Naive B cell (primary cell): ENCODE data around the gene TMEM154. TPM values are rescaled to one million over a fixed set of nuclear protein-coding genes. Genes with fewer than 3 reads are reported as not detected.

ENCODE experiments used
- ATAC-seq, 2 donors: fragments of 150-1000 bp; cut with Tn5 transposase; 2 replicates each; pipeline ENCODE4 v1.10.0; 2021; ENCODE audit warnings: low read depth in 2 of 2, mild to moderate bottlenecking in 2 of 2, moderate library complexity in 2 of 2
- DNase-seq: peaks from one replicate; pipeline ENCODE4 v3.0.0; 2022
- H3K27ac Mint-ChIP-seq, 6 donors: one replicate each; pipeline ENCODE4 v1.8.0; 2020 to 2022; ENCODE audit warnings: mild to moderate bottlenecking in 6 of 6, mixed read lengths in 6 of 6, moderate library complexity in 5 of 6, inconsistent platforms in 2 of 6
- H3K27me3 Mint-ChIP-seq, 3 donors: one replicate each; pipeline ENCODE4 v1.8.0; 2021 to 2022; ENCODE audit warnings: mixed read lengths in 3 of 3, mild to moderate bottlenecking in 1 of 3
- H3K36me3 Mint-ChIP-seq, 2 donors: one replicate each; pipeline ENCODE4 v1.8.0; 2020 to 2022; ENCODE audit warnings: mixed read lengths in 2 of 2, inconsistent platforms in 1 of 2, mild to moderate bottlenecking in 1 of 2
- H3K4me1 Mint-ChIP-seq, 3 donors: one replicate each; pipeline ENCODE4 v1.8.0; 2020 to 2022; ENCODE audit warnings: mixed read lengths in 3 of 3, inconsistent platforms in 1 of 3, mild to moderate bottlenecking in 1 of 3, moderate library complexity in 1 of 3
- H3K4me3 Mint-ChIP-seq, 8 donors: one replicate each; pipeline ENCODE4 v1.8.0; 2020 to 2022; ENCODE audit warnings: mild to moderate bottlenecking in 8 of 8, mixed read lengths in 8 of 8, moderate library complexity in 8 of 8, inconsistent platforms in 2 of 8
- H3K9me3 Mint-ChIP-seq, 7 donors: one replicate each; pipeline ENCODE4 v1.8.0; 2020 to 2022; ENCODE audit warnings: mixed read lengths in 7 of 7, mild to moderate bottlenecking in 5 of 7, inconsistent platforms in 2 of 7, moderate library complexity in 1 of 7
- polyA plus RNA-seq, 6 donors: library from polyadenylated mRNA; unstranded; fragments of 300-500 nt; fragmentation: Illumina TruSeq; gene quantifications; one replicate each; pipeline ENCODE4 v1.2.3, GENCODE V29; 2021; ENCODE audit warnings: low read depth in 6 of 6

The TMEM154 gene
- polyA plus RNA-seq, 6 donors from 2014 or later = 125 to 213 (median 155) TPM

- peaks cover 9 to 18% (median 11%) of the 10 kb centered on the region in 7 donors for H3K9me3 Mint-ChIP-seq
Measured at GRCh38 chr4:152708361-152708760, 28.6 kb upstream of the TMEM154 start.

GRCh38 chr4:152707632-152708031, 27.8 kb upstream of the TMEM154 start:
- H3K9me3 Mint-ChIP-seq = peaks cover 9 to 20% (median 11%) of the 10 kb centered on the region in 7 donors
- H3K27me3 Mint-ChIP-seq = peaks cover 0 to 8% (median 6%) of the 10 kb centered on the region in 3 donors
- no peak for DNase-seq
- H3K4me3 Mint-ChIP-seq = no peak overlapping the region
- ATAC-seq = no peak
- no peak overlapping the region for H3K27ac Mint-ChIP-seq
- H3K4me1 Mint-ChIP-seq = peaks cover 0 to 7% (median 5%) of the 10 kb centered on the region in 3 donors
- peaks cover 20 to 22% of the 10 kb centered on the region in 2 donors for H3K36me3 Mint-ChIP-seq

More at GRCh38 chr4:152708361-152708760, 28.6 kb upstream of the TMEM154 start:
- Mint-ChIP-seq H3K36me3 (peaks cover 20% of the 10 kb centered on the region in 2 donors), H3K4me3 (no peak overlapping the region), H3K27ac (no peak overlapping the region), H3K27me3 (peaks cover 0 to 8% (median 6%) of the 10 kb centered on the region in 3 donors), H3K4me1 (peaks cover 0 to 7% (median 5%) of the 10 kb centered on the region in 3 donors)
- ATAC-seq = no peak
- no peak for DNase-seq

GRCh38 chr4:152705903-152706302, 26.1 kb upstream of the TMEM154 start:
- peaks cover 0 to 7% (median 5%) of the 10 kb centered on the region in 3 donors for H3K4me1 Mint-ChIP-seq
- ATAC-seq (no peak), DNase-seq (no peak)
- peaks cover 9 to 20% (median 11%) of the 10 kb centered on the region in 7 donors for H3K9me3 Mint-ChIP-seq
- peaks cover 20 to 22% of the 10 kb centered on the region in 2 donors for H3K36me3 Mint-ChIP-seq
- H3K27me3 Mint-ChIP-seq = peaks cover 0 to 10% (median 8%) of the 10 kb centered on the region in 3 donors
- H3K27ac Mint-ChIP-seq = no peak overlapping the region
- peak overlapping the region in 1 of 8 donors; percentile 59 for H3K4me3 Mint-ChIP-seq

GRCh38 chr4:152704788-152705187, 25.0 kb upstream of the TMEM154 start:
- Mint-ChIP-seq H3K27me3 (peaks cover 4 to 10% (median 8%) of the 10 kb centered on the region in 3 donors), H3K4me3 (peak overlapping the region in 2 of 8 donors; percentile 27 to 36), H3K4me1 (peaks cover 0 to 7% (median 5%) of the 10 kb centered on the region in 3 donors), H3K27ac (no peak overlapping the region), H3K36me3 (peaks cover 20 to 22% of the 10 kb centered on the region in 2 donors), H3K9me3 (peaks cover 9 to 20% (median 11%) of the 10 kb centered on the region in 7 donors)
- DNase-seq (no peak), ATAC-seq (no peak)

- peaks cover 6 to 11% of the 10 kb centered on the region in 2 donors for H3K36me3 Mint-ChIP-seq
- no peak for DNase-seq
- H3K4me1 Mint-ChIP-seq = peaks cover 5 to 21% (median 7%) of the 10 kb centered on the region in 3 donors
- H3K27me3 Mint-ChIP-seq = peaks cover 0 to 4% (median 4%) of the 10 kb centered on the region in 3 donors
- no peak overlapping the region for H3K4me3 Mint-ChIP-seq
- no peak for ATAC-seq
- H3K9me3 Mint-ChIP-seq = peaks cover 5 to 17% (median 7%) of the 10 kb centered on the region in 7 donors
- H3K27ac Mint-ChIP-seq = peak overlapping the region in 1 of 6 donors; percentile 24
Measured at GRCh38 chr4:152700151-152700550, 20.4 kb upstream of the TMEM154 start.

- H3K4me3 Mint-ChIP-seq = no peak overlapping the region
- peaks cover 0 to 9% (median 2%) of the 10 kb centered on the region in 7 donors for H3K9me3 Mint-ChIP-seq
- no peak for DNase-seq
- H3K27ac Mint-ChIP-seq = no peak overlapping the region
- H3K27me3 Mint-ChIP-seq = peaks cover 0 to 4% (median 4%) of the 10 kb centered on the region in 3 donors
- peaks cover 0 to 19% (median 5%) of the 10 kb centered on the region in 3 donors for H3K4me1 Mint-ChIP-seq
- H3K36me3 Mint-ChIP-seq = peaks cover 0 to 4% of the 10 kb centered on the region in 2 donors
- ATAC-seq = no peak
Measured at GRCh38 chr4:152699313-152699712, 19.5 kb upstream of the TMEM154 start.

GRCh38 chr4:152698089-152698499, 18.3 kb upstream of the TMEM154 start:
- no peak for ATAC-seq
- Mint-ChIP-seq H3K9me3 (no peaks in the 10 kb centered on the region), H3K4me3 (peak overlapping the region in 1 of 8 donors; percentile 48), H3K27ac (peak overlapping the region in 2 of 6 donors; percentile 5 to 23), H3K36me3 (no peaks in the 10 kb centered on the region), H3K27me3 (peaks cover 0 to 4% (median 4%) of the 10 kb centered on the region in 3 donors), H3K4me1 (peaks cover 5 to 25% (median 5%) of the 10 kb centered on the region in 3 donors)
- DNase-seq = no peak

- Mint-ChIP-seq H3K27ac (peak overlapping the region in 5 of 6 donors; percentile 18 to 88 (median 49)), H3K27me3 (peaks cover 0 to 4% (median 4%) of the 10 kb centered on the region in 3 donors), H3K4me1 (peaks cover 5 to 25% (median 5%) of the 10 kb centered on the region in 3 donors), H3K9me3 (no peaks in the 10 kb centered on the region), H3K4me3 (peak overlapping the region in 3 of 8 donors; percentile 14 to 52 (median 26)), H3K36me3 (no peaks in the 10 kb centered on the region)
- ATAC-seq (no peak), DNase-seq (no peak)
Measured at GRCh38 chr4:152697284-152698088, 17.7 kb upstream of the TMEM154 start.

- Mint-ChIP-seq H3K4me3 (peak overlapping the region in 3 of 8 donors; percentile 14 to 52 (median 41)), H3K36me3 (no peaks in the 10 kb centered on the region)
- DNase-seq = peak; percentile 65
Measured at GRCh38 chr4:152696764-152697261, 17.0 kb upstream of the TMEM154 start.

GRCh38 chr4:152693871-152694270, 14.1 kb upstream of the TMEM154 start:
- Mint-ChIP-seq H3K36me3 (no peaks in the 10 kb centered on the region), H3K4me1 (peaks cover 5 to 28% (median 5%) of the 10 kb centered on the region in 3 donors), H3K4me3 (no peak overlapping the region), H3K27me3 (no peaks in the 10 kb centered on the region), H3K27ac (no peak overlapping the region), H3K9me3 (no peaks in the 10 kb centered on the region)
- DNase-seq = no peak
- no peak for ATAC-seq

More at GRCh38 chr4:152696764-152697261, 17.0 kb upstream of the TMEM154 start:
- Mint-ChIP-seq H3K4me1 (peaks cover 5 to 25% (median 5%) of the 10 kb centered on the region in 3 donors), H3K27me3 (peaks cover 0 to 4% (median under 1%) of the 10 kb centered on the region in 3 donors), H3K9me3 (no peaks in the 10 kb centered on the region), H3K27ac (peak overlapping the region in 5 of 6 donors; percentile 23 to 88 (median 67))
- ATAC-seq = peak; percentile 97 to 99

- DNase-seq (no peak), ATAC-seq (no peak)
- Mint-ChIP-seq H3K4me1 (peaks cover 5 to 14% (median 9%) of the 10 kb centered on the region in 3 donors), H3K9me3 (no peaks in the 10 kb centered on the region), H3K36me3 (no peaks in the 10 kb centered on the region), H3K27ac (no peak overlapping the region), H3K4me3 (no peak overlapping the region), H3K27me3 (no peaks in the 10 kb centered on the region)
Measured at GRCh38 chr4:152691761-152692160, 12.0 kb upstream of the TMEM154 start.

- ATAC-seq (no peak), DNase-seq (no peak)
- H3K4me3 Mint-ChIP-seq = no peak overlapping the region
- H3K9me3 Mint-ChIP-seq = no peaks in the 10 kb centered on the region
- H3K27me3 Mint-ChIP-seq = no peaks in the 10 kb centered on the region
- peaks cover 3 to 14% (median 12%) of the 10 kb centered on the region in 3 donors for H3K4me1 Mint-ChIP-seq
- no peaks in the 10 kb centered on the region for H3K36me3 Mint-ChIP-seq
- H3K27ac Mint-ChIP-seq = no peak overlapping the region
Measured at GRCh38 chr4:152690706-152691651, 11.2 kb upstream of the TMEM154 start.
